Stimulated activated CD4-positive, alpha-beta T cell treated with anti-CD3 and anti-CD28 coated beads, Interleukin-1b, Interleukin-23, amount 100 ng/mL, for 24 hours (primary cell): Measurements from ENCODE around the gene BEGAIN.

Source experiments
- DNase-seq, 4 experiments: peaks; one replicate each; pipeline ENCODE4 v3.0.0-alpha.2; 2020; ENCODE audit warnings: low read depth in 4 of 4, low spot score in 1 of 4

The BEGAIN gene

DNA sequence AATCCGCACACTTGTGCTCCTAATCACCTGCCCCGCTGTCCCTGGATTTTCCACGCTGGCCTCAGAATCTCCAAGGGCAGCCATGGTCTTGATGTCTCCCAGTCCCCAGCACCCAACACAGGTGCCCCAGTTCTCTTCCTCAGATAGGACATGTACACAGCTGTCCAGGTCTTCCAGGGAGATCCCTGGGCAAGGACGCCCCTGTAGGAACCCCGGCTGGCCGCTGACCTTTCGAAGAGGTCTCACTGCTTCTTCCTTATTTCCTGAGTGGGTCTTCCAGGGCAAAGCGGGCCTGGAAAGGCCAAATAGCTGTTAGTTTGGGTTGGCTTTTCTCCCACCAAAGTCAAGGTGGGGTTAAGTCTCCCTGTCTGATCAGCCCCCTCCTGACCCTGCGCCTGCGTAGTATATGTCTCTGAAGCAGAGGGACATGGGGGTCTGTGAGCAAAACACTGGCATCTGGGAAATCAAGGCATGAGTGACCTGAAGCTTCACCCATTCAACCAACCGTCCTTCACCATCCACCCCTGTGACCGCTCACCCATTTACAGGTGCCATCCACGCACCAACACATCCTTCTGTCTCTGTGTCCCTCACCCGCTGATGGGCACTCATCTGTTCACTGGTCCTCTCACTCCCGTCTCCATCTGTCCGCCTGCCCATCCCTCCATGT is 4.6 kb downstream of the BEGAIN start:
- no peak for DNase-seq

DNA sequence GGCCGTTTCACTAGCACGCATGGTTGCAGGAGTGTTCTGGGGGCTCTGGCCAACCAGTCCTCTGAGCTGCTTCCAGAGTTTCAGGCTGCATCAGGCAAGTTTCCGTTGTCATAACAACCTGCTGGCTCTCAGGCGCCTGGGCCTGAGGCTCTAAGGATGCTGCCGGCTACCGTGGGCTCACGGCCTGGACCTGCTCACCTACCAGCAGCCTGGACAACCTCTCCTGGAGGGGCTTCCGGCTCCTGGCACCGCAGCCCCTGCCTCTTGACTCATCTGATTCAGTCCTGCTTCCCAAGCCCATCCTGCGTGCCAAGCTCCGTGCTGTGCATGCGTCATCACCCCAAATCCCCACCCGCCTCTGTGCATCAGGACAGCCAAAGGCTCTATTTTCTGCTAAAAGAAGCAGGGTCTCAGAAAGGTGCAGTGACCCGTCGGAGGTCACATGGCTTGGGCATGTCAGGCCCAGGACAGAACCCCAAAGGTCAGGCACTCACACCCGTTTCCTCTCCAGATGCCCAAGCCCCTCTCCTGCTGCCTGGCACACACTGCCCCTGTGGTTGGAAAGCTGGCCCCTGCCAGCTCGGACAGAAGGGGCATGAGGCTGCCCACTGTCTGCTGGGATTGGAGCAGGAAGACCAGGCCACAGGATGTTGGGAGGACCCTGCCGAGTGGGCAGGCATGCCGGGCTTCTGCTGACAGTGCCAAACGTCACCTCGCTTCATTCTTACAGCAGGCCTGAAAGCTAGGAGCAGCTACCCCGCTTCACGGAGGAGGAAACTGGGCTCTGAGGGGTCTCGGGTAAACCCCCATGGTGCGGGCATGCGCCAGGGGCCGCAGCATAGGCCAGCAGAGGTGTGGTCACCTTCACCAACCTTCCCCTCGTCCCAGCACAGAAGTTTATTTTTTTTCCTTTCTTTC is 5.7 kb downstream of the BEGAIN start:
- DNase-seq: no peak

DNA sequence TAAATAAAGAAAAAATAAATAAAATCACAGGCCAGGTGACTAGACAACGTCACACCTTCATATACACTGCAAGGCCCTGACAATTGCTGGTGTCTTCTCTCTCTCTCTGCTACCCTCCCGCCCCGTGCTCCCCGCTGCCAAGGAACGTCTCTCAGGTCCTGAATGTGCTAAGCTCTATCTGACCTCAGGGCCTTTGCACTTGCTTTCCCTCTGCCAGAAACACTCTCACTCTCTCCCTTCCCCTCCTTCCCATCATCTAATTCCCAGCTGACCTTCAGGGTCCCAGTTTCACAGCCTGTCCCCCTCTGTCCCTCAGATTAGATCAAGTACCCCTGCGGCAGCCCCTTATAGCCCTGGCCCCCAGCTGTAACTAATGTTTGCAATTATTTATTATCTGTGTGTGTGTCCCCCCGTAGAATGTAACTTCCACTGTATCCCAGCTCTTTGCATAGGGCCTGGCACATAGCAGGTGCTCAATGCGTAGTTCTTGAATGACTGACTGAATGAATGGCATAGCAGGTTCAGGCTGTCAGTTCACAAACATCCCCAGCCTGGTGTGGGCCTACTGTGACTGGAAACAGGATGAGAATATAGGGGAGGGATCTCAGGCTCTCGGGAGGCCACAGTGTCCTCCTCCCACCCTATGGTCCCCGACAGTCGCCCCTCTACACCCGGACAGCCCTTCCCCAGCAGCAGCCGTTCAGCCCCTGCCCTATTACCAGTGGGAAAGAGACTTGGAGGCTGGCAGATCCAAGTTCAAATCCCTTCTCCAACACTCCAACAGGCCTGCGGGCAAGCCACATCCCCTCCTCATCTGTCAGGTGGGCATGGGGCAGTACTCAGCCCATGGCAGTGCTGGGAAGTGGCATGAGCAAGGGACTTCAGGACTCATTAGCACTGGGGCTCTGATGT is 6.6 kb downstream of the BEGAIN start:
- no peak for DNase-seq

DNA sequence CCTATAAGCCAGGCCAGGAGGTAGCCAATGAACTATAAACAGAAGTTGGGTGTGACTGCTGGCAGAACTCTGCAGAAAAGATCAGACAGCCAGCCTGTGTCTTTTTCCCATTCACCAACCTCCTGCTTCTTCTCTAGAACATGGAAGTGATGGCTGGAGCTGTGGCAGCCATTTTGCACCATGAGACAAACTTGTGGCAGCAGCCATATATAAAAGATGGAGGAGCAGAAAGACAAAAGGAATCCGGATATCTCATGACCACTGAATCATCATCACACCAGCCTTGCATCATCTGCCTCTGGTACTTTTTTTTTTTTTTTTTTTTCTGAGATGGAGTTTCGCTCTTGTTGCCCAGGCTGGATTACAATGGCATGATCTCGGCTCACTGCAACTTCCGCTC is 8.7 kb downstream of the BEGAIN start:
- no peak for DNase-seq

DNA sequence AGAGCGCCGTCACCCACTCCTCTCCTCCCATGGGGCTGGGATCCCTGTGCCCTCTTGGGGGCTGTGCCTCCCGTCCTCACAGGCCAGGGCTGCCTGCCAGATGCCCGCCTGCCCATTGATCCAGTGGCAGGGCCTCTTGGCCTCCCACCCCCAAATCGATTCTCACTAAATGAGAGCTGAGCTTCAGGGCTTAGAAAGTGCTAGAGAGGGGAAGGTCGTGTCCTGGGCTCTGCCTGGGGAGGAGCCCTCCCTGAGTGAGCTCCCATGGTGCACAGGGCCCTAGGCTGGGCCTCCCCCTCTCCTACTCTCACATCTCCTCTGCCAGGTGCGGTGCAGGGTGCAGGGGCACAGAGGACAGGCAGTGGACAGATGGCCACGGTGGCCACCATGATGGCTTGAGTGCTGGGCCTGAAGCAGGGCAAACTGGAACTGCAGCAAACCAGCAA is 9.2 kb downstream of the BEGAIN start:
- DNase-seq: no peak

DNA sequence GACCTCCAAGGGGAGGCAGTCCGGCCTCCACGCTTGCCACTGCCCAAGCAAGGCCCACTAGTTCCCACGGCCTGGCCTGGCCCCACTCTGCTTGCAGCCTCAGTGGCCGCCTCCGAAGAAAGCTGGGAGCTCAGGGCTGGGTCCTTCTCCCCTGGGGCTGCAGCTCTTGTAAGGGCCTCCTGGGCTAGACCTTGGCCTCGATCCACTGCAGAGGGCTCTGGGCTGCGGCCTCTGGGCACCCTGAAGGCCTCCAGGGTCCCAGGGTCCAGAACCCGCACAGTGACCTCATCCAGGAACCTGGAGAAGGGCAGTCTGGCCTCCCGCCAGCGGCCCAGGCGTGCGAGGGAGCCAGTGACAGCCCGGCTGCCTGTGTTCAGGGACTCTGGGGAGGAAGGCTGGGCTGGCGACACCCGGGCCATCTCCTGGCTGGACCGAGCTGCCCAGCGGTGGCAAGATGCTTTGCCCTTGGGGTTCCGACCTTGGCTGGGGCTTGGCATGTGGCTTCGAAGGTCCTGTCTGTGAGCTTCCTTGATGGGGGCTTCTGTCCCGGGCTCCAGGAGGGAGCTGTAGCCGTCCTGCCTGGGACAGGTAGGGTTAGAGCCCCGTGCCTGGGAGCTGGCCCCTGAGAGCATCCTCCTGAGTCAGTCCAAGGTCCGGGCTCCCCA is 9.8 kb downstream of the BEGAIN start:
- DNase-seq: no peak

DNA sequence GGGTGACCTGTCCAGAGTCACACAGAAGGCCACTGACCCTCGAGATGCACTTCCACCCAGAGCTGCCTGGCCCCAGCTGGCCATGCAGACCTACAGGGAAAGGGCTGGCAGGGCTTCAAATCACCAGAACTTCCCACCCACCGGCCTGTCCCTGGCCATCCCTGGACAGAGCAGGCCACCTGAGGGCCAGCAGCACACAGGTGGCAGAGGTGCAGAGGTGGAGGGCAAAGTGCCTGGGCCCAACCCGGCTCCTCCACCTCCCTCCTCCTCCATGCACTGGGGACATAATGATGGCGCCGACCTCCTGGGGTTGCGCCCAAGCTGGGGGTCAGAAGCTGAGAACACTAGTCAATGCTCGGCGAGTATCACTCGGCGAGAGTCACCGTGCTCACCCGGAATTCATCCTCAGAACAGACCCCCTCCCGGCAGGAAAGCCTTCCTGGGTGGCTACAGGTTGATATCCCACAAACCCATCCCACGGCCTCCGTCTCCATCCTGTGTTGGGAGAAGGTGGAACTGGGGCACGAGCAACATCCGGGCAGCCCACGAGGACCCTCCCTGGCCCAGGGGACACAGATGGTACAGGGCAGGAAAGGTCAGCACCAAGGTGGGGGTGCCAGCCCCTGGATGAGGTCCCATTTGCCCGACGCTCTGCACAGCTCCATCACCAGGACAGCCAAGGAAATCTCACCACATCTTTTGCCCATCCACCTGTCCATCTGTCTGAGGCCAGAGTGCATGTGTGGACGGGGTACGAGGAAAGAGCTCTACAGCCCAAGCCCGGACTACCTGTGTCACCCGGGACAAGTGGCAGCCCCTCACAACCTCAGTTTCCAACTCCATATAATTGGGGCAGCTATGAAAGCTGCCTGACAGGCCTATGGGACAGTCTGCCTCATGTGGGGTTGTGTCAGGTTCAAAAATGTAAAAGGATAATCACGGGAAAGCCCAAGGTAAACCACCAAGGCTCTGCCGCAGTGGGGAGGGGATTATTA is 10.8 kb downstream of the BEGAIN start:
- no peak for DNase-seq

DNA sequence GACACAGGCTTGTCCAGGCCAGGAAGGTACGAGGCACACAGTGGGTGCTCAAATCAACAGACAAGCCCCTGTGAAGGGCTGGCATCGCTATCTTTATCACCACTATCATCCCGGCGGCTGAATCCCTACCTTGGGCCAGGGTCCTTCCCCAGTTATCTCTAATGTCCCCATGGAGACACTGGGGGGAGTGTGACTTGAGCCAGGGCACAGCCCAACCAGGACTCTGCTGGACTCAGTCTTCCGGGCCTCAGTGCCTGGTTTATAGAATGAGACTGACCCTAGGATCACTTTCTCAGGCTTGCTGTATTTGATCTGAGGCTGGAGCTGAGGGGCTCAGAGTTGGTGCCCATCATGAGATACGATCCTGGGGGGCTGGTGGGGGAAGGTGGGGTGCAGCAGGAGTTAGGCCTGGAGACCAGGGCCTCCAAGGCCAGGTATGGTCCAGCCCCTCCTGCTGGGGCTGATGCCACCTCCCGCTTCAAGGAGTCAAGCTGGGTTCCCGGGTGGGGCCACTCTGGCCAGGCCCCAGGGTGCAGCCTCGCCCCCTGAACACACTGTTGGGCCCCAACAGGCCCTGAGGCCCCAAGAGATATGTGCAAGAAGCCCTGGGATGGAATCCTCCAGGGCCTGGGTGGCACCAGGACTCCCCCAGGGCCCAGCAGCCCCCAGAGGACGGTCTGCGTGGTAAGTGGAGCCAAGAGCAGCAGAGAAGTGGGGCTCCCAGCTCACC is 11.8 kb downstream of the BEGAIN start:
- DNase-seq: no peak

DNA sequence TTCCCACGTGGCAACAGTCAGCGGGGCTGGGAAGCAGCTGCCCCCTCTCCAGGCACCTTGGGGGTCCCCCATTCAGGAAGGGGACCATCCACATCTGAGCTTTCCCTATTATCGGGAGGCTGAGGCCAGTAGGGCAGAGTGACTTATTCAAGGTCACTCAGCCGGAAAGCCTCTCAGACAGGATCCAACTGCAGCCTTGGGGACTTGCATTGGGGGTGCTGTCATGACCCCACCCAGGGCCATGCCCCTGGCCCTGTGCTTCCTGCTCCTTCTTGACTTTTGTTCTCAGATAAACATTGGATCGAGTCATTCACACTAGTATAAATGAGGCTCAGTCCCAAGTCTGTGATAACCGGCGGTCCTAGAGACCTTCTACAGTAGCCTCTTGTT is 12.6 kb downstream of the BEGAIN start:
- no peak for DNase-seq

DNA sequence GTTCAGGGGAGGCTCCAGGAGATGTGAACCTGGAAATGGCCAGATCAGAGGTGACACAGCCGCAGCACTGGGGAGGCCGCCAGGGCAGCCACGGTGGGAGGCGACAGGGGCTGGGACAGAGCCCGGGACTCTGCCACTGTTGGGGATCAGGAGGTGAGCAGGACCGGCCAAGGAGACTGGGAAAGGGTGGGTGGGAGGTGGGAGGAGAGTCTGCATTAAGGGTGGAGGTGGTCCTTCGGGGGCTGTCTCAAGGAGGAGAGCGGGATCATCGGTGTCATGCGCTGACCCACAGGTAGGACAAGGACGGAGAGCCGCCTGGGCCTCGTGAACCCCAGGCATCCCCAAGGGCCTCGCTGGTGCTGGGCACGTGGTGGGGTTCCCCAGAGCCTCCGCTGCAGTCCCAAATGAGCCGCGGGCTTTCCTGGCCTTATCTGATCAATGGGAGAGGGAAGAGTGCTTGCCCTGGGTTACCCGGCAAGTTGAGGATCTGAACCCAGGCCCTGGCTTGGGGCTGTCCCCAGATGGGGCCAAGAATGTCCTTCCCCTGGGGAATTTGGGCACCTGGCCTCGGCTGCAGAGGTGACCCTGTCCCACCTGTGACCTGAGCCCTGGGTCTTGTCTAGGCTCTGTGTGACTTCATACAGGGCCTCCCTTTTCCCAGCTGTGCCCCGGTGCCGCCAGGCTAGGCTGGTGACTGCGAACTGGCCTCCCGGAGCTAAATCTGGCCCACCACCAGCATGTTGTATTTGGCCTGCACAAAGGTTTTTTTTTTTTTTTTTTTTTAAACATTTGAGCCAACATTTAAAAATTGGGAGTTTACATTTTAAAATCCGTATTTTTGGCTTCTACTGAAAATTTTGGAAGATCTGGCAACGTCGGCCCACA is 13.2 kb downstream of the BEGAIN start:
- no peak for DNase-seq

DNA sequence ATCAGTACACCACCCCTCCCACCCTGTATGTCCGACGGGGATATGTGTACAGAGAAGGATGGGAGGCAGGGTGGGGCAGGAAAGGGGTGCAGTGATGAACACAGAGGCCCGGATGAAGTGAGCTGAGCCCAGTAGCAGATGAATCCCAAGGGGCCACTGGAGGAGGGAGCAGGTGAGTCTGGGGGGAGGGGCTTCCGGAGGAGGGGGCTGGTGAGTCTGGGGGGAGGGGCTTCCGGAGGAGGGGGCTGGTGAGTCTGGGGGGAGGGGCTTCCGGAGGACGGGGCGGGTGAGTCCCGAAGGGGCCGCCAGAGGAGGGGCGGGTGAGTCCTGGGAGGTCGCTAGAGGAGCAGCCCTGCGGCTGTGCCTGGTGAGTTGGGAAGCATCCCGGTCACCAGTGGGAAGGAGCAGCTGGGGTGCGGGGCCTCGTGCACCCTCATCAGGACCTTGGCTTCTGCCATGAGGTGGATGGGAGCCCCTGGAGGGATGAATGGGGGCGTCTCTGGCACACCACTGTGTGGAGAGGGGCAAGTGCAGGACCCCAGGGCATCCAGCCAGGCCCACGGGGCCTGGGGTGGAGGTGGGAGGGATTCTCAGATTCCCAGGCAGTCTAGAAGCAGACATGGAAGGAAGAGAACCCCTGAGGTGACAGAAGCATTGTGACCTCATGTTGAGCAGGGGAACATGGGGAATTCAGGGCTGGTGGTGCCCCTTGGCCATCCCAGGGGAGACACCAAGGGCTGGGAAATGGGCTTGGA is 14.0 kb downstream of the BEGAIN start:
- no peak for DNase-seq

DNA sequence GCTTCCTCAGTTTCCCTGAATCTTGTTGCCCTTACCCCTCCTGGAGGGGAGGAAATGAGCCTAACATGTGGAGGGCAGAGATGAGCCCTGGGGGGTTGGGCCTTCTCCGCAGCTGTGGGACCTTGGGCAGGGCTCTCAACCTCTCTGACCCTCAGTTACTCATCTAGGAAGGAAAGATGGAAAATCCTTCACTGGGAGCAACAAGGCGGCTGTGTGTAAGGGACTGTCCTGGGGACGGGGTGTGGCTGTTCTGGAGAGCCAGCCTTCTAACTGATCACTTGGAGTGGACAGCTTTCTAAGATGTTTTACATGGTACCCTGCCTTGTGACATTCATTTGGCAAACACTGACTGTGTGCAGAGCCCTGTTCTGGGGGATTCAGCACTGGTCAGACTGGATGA is 14.7 kb downstream of the BEGAIN start:
- DNase-seq: no peak

DNA sequence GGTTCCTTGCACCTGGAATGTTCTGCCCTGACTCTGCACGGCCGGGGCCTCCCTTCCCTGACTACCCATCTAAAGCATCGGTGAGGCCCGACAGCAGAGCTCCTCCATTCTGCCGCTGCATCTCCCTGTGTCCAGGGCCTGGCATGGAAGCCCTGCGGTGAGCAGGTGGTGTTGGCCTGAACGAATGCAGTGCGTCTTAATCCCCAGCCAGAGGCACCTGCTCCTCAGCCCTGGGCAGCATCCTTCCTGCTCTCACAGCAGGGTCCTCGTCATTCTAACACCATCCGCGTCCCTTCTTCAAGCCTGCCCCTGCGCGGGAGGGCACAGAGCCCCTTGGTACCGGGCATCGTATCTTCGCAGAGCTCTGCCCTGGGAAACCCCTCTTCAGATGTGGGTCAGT is 15.4 kb downstream of the BEGAIN start:
- DNase-seq: no peak

DNA sequence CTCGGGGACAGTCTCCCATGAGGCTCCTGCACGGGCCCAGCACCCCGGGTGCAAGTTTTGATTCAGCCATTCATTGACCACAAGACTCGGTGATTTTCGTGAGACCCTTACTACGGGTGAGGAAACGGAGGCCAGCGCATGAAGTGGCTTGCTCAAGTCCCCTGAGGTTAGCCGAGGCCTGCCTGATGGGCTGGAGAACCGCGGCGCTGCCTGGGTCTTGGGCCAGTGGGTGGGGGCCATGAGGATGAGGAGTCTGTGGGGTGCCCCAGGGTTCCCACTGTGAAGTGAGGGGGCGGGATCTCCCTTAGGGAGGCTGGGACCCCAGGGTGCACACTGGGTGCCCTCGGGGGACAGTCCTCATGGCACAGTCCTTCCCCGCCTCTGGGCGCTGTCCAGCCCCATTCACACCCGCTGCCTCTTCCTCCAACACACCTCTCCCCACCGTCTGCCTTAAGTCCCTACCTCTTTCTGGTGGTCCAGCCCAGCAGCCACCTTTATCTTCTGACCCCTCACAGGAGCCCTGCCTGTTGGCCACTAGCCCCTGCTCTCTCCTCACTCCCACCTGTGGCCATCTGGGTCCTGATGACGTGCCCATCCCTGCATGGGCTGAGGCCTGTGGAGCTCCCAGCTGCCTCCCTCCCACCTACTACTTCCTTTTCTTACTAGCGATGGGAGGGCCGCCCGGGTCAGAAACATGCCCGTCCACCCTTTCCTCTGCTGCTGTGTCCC is 16.3 kb downstream of the BEGAIN start:
- no peak for DNase-seq

DNA sequence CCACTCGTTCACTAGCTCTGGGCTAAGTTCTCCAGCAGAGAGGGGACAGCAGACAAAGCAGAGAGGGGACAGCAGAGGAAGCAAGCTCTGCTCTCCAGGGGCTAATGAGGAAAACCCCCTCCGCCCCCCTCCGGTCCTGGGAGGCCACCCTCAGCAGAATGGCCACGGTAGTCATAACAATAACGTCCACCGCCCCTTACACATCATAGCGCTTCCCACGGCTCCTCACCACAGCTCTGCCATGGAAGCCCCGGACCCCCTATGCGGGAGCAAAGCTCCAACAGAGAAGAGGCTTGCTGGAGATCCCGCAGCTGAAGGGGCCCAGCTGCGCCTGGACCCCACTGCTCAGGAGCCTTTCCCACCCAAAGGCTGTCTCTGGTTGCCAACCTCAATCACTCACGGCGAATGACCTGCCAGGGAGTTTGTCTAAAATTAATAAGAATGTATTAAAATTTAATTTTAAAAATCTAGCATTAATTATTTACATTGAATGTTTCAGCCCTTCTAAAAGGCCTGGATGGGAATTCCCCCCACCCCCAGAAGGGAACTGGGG is 17.4 kb downstream of the BEGAIN start:
- no peak for DNase-seq

DNA sequence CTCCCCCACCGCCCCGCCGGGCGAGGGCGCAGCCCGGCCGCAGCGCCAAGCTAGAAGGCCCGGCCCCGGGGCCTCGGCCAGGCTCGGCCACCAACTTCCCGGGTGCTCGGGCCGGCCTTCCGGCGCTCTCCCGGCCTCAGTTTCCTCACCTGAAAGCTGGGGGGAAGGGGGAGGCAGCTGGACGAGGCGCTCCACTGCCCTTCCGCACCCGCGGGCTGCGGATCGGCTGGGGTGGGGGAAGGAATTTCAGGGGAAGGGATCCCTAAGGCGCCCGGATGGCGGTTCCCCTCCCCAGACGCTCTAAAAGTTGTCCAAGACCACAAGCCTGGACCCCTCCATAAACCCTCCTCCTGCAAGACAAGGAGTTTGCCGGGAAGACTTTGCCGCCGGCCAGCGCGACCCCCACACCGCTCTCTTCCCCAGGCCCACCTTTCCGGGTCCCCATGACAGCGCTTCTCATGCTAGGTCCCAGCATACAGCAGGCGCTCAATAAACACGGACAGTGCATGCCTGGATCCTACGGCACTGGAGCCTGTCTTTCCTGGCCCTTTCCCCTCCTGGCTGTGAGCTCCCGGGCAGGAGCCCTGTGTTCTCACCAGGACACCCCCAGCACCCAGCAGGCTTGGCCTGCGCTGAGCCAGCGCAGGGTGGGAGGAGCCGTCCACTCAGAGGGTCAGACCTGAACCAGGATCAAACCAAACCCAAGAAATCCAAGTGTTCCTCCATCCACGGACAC is 18.1 kb downstream of the BEGAIN start:
- DNase-seq: no peak
